Activated T-cell treated with anti-CD3 and anti-CD28 coated beads for 48 hours (primary cell): ENCODE results near the gene EFCC1.
"Not testable (repeated sequence)": the region's sequence is repeated elsewhere in the genome, so short reads cannot be mapped to it uniquely, and the experiment has no call there.

Experiments
- DNase-seq: peaks from one replicate; pipeline ENCODE4 v3.0.0-alpha.2; 2020; ENCODE audit warnings: low read depth

EFCC1 gene

GRCh38 chr3:129081503-129081902 is 80.4 kb downstream of the EFCC1 start:
- DNase-seq = no peak

GRCh38 chr3:129082026-129082425 is 80.9 kb downstream of the EFCC1 start:
- DNase-seq = no peak

GRCh38 chr3:129084501-129084900 is 83.4 kb downstream of the EFCC1 start:
- no peak for DNase-seq

GRCh38 chr3:129085165-129085715 is 84.1 kb downstream of the EFCC1 start:
- no peak for DNase-seq

DNA sequence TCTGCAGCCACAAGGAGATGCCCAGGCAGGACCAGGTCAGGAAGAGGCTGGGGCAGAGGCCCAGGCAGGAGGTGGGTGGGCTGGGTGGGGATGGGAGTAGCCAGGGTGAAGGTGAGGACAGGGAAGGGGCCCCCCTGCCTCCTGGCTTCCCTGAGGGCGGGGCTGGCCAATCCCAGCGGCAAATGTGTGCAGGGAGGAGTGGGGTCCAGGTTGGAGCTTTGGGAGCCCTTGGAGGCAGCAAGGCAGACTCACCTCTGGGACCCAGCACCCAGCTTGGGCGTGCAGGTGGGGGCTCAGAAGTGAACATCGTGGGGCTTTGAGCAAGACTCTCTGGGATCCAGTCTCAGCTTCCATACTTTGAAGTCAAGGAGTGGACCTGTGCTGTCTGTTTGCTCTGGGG is 84.7 kb downstream of the EFCC1 start:
- DNase-seq = no peak

- no peak for DNase-seq
Observed at GRCh38 chr3:129087138-129087702, 86.1 kb downstream of the EFCC1 start.

DNA sequence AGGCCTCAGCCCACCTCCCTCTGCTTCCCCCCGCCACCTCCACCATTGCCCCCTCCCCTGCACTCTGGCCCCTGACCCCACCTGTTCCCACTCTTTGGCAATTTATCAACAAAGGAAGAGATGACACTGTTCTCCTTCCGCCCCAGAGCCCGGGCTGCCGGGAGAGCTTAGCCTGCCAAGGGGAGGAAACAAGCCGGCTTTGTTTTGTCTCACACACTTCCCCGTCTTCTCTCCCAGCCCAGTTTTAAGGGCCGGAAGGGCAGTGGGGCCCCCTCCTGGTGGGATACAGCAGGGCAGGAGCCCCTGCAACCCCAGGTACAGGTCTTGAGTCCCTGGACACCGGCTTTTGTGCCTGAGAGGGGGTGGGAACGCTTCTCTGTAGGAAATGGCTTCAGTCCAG is 86.8 kb downstream of the EFCC1 start:
- DNase-seq = not testable (repeated sequence)

GRCh38 chr3:129088312-129088711 is 87.2 kb downstream of the EFCC1 start:
- not testable (repeated sequence) for DNase-seq
